Glutamatergic neuron (in vitro differentiated cells): ENCODE measurements around the gene POMT1. TPM values are rescaled to one million over a fixed set of nuclear protein-coding genes. Genes with fewer than 3 reads are reported as not detected.
A peak's percentile ranks its signal among the peaks of the same experiment; 100 is the strongest.
"Not testable (repeated sequence)": the region's sequence is repeated elsewhere in the genome, so short reads cannot be mapped to it uniquely, and the experiment has no call there.

Experiments
- DNase-seq: peaks from one replicate; pipeline ENCODE4 v3.0.0; 2022
- H3K27ac Mint-ChIP-seq: one replicate; pipeline ENCODE4 v1.8.0; 2020; ENCODE audit warnings: mild to moderate bottlenecking, mixed read lengths, inconsistent platforms; ENCODE audit not compliant: unreplicated experiment
- H3K27me3 Mint-ChIP-seq: one replicate; pipeline ENCODE4 v1.8.0; 2020; ENCODE audit warnings: mild to moderate bottlenecking, moderate library complexity, mixed read lengths, inconsistent platforms; ENCODE audit not compliant: unreplicated experiment
- H3K36me3 Mint-ChIP-seq: one replicate; pipeline ENCODE4 v1.8.0; 2020; ENCODE audit warnings: mild to moderate bottlenecking, mixed read lengths, inconsistent platforms; ENCODE audit not compliant: unreplicated experiment
- H3K4me1 Mint-ChIP-seq: one replicate; pipeline ENCODE4 v1.8.0; 2020; ENCODE audit warnings: mild to moderate bottlenecking, low read depth, mixed read lengths, inconsistent platforms; ENCODE audit not compliant: unreplicated experiment
- H3K4me3 Mint-ChIP-seq: one replicate; pipeline ENCODE4 v1.8.0; 2020; ENCODE audit warnings: mild to moderate bottlenecking, mixed read lengths, inconsistent platforms; ENCODE audit not compliant: unreplicated experiment
- H3K9me3 Mint-ChIP-seq: one replicate; pipeline ENCODE4 v1.8.0; 2020; ENCODE audit warnings: mild to moderate bottlenecking, moderate library complexity, mixed read lengths, inconsistent platforms; ENCODE audit not compliant: unreplicated experiment
- total RNA-seq: library from RNA; stranded (reverse); fragmentation: NEBNext Ultra II Directional; extraction: Animal tissue kit (Norgen Biotek cat#: 25700); gene quantifications from one replicate; pipeline ENCODE4 v1.2.1, GENCODE V29; 2021; ENCODE audit not compliant: unreplicated experiment
- TF ChIP-seq, protein P1 (sequence below): fragments of 200-600 bp; sonication (generic); IDR thresholded peaks from one replicate; pipeline ENCODE4 v1.5.0; 2021; ENCODE audit not compliant: partially characterized antibody, unreplicated experiment

Gene POMT1
- total RNA-seq, 1 donor from 2014 or later = 108 TPM

DNA sequence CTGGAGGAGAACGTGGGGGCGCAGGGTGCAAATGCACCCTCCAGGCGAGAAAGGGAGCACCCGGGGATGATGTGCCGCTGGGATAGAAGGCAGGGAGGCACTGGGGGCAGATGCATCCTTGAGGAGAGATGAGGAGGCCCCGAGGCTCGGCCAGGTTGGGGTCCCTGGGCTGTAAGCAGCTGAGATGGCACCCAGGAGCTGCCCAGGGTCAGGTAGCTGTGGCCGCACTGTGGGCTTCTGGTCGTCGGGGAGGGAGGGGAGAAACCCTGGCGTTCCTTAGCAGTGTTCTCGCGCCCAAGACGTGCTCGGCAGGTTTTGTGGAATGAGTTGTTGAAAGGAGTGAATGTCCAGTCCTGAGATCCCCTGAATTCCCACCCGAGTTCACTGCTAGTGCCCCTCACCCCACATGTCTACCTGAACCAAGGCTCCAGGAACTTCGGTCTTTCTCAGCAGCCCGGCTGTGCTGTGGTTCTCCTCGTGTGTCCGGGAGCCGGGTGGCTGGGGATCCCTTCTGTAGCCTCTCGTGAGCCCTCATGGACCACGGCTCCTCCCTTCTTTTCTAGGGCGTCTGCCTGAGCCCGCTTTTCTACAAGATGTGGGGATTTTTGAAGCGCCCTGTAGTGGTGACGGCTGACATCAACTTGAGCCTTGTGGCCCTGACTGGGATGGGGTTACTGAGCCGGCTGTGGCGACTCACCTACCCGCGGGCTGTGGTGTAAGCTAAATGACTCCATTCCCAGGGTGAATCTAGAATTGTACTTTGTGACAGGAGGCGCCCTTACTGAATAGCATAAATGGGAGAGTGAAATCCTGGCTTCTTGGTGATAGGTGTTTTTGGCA lies 1.1 kb downstream of the POMT1 start:
- TF ChIP-seq, protein P1, sequence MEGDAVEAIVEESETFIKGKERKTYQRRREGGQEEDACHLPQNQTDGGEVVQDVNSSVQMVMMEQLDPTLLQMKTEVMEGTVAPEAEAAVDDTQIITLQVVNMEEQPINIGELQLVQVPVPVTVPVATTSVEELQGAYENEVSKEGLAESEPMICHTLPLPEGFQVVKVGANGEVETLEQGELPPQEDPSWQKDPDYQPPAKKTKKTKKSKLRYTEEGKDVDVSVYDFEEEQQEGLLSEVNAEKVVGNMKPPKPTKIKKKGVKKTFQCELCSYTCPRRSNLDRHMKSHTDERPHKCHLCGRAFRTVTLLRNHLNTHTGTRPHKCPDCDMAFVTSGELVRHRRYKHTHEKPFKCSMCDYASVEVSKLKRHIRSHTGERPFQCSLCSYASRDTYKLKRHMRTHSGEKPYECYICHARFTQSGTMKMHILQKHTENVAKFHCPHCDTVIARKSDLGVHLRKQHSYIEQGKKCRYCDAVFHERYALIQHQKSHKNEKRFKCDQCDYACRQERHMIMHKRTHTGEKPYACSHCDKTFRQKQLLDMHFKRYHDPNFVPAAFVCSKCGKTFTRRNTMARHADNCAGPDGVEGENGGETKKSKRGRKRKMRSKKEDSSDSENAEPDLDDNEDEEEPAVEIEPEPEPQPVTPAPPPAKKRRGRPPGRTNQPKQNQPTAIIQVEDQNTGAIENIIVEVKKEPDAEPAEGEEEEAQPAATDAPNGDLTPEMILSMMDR = no peak
- peaks cover 15% of the 10 kb centered on the region for H3K27me3 Mint-ChIP-seq
- peak overlapping the region; percentile 90 for H3K27ac Mint-ChIP-seq
- no peak for DNase-seq
- H3K9me3 Mint-ChIP-seq = peaks cover 31% of the 10 kb centered on the region
- H3K4me3 Mint-ChIP-seq = peak overlapping the region; percentile 99
- peaks cover 6% of the 10 kb centered on the region for H3K36me3 Mint-ChIP-seq
- peaks cover 18% of the 10 kb centered on the region for H3K4me1 Mint-ChIP-seq

DNA sequence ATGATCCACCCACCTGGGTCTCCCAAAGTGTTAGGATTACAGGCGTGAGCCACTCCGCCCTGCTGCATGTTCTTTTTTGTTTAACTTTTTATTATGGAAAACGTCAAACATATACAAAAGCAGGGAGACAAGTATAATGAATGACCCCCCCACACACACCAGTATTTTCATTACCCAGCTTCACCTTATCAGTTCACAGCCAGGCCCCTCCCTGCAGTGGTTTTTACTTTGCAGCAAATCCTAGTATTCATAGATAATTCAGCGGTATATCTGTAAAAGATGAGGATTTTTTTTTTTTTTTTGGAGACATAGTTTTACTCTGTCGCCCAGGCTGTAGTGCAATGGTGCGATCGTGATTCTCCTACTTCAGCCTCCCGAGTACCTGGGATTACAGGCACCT lies 2.3 kb downstream of the POMT1 start:
- H3K27me3 Mint-ChIP-seq = peaks cover 15% of the 10 kb centered on the region
- H3K27ac Mint-ChIP-seq = no peak overlapping the region
- DNase-seq = no peak
- TF ChIP-seq, protein P1 = no peak
- H3K4me3 Mint-ChIP-seq = no peak overlapping the region
- H3K9me3 Mint-ChIP-seq = peaks cover 26% of the 10 kb centered on the region
- peaks cover 6% of the 10 kb centered on the region for H3K36me3 Mint-ChIP-seq
- peaks cover 16% of the 10 kb centered on the region for H3K4me1 Mint-ChIP-seq

DNA sequence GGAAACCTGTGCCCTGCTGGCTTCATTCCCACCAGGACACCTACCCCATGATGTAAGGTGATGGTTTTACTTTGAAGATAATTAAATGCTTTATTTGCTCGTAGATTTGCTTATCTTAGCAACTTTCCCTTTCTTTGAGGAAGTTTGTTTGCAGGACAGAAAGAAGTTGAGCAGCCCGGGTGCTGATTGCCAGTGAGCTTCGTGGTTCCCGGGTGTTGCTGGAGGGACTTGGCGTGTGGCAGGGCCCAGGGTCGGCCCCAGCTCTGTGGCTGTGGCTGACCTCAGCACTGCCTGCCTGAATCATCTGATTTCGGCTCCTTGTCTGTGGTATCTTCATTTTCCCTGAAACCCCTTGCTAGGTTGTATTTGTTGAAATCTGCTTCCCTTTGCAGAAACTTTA lies 8.7 kb downstream of the POMT1 start:
- no peaks in the 10 kb centered on the region for H3K36me3 Mint-ChIP-seq
- H3K4me1 Mint-ChIP-seq = peaks cover 1% of the 10 kb centered on the region
- peaks cover 5% of the 10 kb centered on the region for H3K9me3 Mint-ChIP-seq
- DNase-seq = no peak
- H3K4me3 Mint-ChIP-seq = no peak overlapping the region
- peaks cover 6% of the 10 kb centered on the region for H3K27me3 Mint-ChIP-seq
- no peak overlapping the region for H3K27ac Mint-ChIP-seq
- TF ChIP-seq, protein P1 = no peak

DNA sequence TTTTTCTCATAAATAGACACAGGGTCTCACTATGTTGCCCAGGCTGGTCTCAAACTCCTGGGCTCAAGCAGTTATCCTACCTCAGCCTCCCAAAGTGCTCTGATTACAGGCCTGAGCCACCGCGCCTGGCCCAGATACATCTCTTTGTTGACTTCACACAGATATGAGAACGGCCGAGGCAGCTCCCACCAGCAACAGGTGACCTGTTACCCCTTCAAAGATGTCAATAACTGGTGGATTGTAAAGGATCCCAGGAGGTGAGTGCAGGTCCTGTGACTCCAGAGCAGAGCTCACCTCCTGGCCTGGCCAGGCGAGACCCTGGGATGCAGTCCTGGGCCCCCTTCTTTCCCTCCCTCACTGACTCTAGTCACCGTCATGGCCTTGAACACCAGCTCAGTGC lies 9.2 kb downstream of the POMT1 start:
- DNase-seq = no peak
- H3K4me1 Mint-ChIP-seq = no peaks in the 10 kb centered on the region
- peaks cover 5% of the 10 kb centered on the region for H3K9me3 Mint-ChIP-seq
- H3K27ac Mint-ChIP-seq = no peak overlapping the region
- peaks cover 6% of the 10 kb centered on the region for H3K27me3 Mint-ChIP-seq
- no peak overlapping the region for H3K4me3 Mint-ChIP-seq
- no peaks in the 10 kb centered on the region for H3K36me3 Mint-ChIP-seq
- TF ChIP-seq, protein P1 = no peak

DNA sequence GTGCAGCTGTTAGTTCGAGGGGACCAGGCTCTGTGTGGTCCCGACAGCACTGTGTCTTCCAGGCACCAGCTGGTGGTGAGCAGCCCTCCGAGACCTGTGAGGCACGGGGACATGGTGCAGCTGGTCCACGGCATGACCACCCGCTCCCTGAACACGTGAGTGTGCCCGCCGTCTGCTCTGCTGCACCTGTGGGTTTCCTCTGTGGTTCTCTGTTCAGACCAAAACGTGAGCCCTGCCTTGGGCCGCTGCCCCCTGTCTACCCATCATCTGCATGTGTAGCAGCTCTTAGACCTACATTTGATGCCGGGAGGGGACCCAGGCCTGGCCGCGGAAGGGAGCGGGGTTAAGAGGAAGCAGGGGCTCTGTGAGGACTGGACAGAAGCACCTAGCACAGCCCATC lies 10.5 kb downstream of the POMT1 start:
- no peak for DNase-seq
- H3K4me3 Mint-ChIP-seq = no peak overlapping the region
- H3K9me3 Mint-ChIP-seq = peaks cover 5% of the 10 kb centered on the region
- H3K4me1 Mint-ChIP-seq = no peaks in the 10 kb centered on the region
- no peaks in the 10 kb centered on the region for H3K36me3 Mint-ChIP-seq
- no peak overlapping the region for H3K27ac Mint-ChIP-seq
- H3K27me3 Mint-ChIP-seq = peaks cover 3% of the 10 kb centered on the region
- TF ChIP-seq, protein P1 = no peak

DNA sequence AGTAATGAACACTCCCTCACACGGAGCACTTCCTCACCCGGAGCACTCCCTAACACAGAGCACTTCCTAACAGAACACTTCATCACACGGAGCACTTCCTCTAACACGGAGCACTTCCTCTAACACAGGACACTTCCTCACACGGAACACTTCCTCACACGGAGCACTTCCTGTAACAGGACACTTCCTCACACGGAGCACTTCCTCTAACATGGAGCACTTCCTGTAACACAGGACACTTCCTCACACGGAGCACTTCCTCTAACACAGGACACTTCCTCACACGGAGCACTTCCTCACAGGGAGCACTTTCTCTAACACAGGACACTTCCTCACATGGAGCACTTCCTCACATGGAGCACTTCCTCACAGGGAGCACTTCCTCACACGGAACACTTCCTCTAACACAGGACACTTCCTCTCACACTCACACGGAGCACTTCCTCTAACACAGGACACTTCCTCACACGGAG lies 12.9 kb downstream of the POMT1 start:
- not testable (repeated sequence) for H3K36me3 Mint-ChIP-seq, H3K4me1 Mint-ChIP-seq, DNase-seq

More for the DNA sequence above, 12.9 kb downstream of the POMT1 start:
- H3K4me3 Mint-ChIP-seq, H3K27ac Mint-ChIP-seq, H3K9me3 Mint-ChIP-seq, H3K27me3 Mint-ChIP-seq: not testable (repeated sequence)
